GM21619 (cell line): ENCODE results near the gene WFDC11.
"Not testable (repeated sequence)": the region's sequence is repeated elsewhere in the genome, so short reads cannot be mapped to it uniquely, and the experiment has no call there.

Experiments used
- ATAC-seq: cut with Tn5 transposase; IDR thresholded peaks from one replicate; pipeline ENCODE4 v1.9.1; 2021; ENCODE audit not compliant: unreplicated experiment

The WFDC11 gene

GRCh38 chr20:45670139-45670538 lies at the start of gene WFDC11:
WFDC11 (minus strand) TSS chr20:45670239; CDS start chr20:45650600, 19,639 bp downstream.
- ATAC-seq = no peak

GRCh38 chr20:45716141-45716688 lies 46.2 kb upstream of the WFDC11 start:
- not testable (repeated sequence) for ATAC-seq

GRCh38 chr20:45704969-45705637 lies 35.1 kb upstream of the WFDC11 start, which contains the start of gene WFDC10B:
WFDC10B (minus strand) TSS chr20:45705019; CDS start chr20:45685992, 19,027 bp downstream.
- no peak for ATAC-seq

- ATAC-seq = no peak
Measured at GRCh38 chr20:45701873-45702272, 31.8 kb upstream of the WFDC11 start, which contains the start of gene WFDC13. WFDC13 (plus strand) TSS chr20:45702038; CDS start chr20:45702124, 86 bp downstream.

GRCh38 chr20:45701104-45701503 lies 31.1 kb upstream of the WFDC11 start:
- ATAC-seq = no peak

- ATAC-seq = no peak
Measured at GRCh38 chr20:45695496-45695895, 25.5 kb upstream of the WFDC11 start.

- ATAC-seq = not testable (repeated sequence)
Measured at GRCh38 chr20:45693346-45693745, 23.3 kb upstream of the WFDC11 start.

GRCh38 chr20:45685896-45686295 lies 15.9 kb upstream of the WFDC11 start:
- no peak for ATAC-seq

GRCh38 chr20:45679650-45680049 lies 9.6 kb upstream of the WFDC11 start:
- ATAC-seq = no peak

- no peak for ATAC-seq
Measured at GRCh38 chr20:45672765-45673164, 2.7 kb upstream of the WFDC11 start.

GRCh38 chr20:45657038-45657437 lies 13.0 kb downstream of the WFDC11 start:
- ATAC-seq = not testable (repeated sequence)

GRCh38 chr20:45651726-45652125 lies 18.3 kb downstream of the WFDC11 start:
- ATAC-seq = not testable (repeated sequence)

- ATAC-seq = no peak
Measured at GRCh38 chr20:45649312-45649863, 20.7 kb downstream of the WFDC11 start.

GRCh38 chr20:45647441-45648050 lies 22.5 kb downstream of the WFDC11 start:
- ATAC-seq = no peak

GRCh38 chr20:45646875-45647274 lies 23.2 kb downstream of the WFDC11 start:
- ATAC-seq = no peak

- ATAC-seq = not testable (repeated sequence)
Measured at GRCh38 chr20:45645869-45646268, 24.2 kb downstream of the WFDC11 start.

- ATAC-seq = not testable (repeated sequence)
Measured at GRCh38 chr20:45641076-45641475, 29.0 kb downstream of the WFDC11 start.

- ATAC-seq = no peak
Measured at GRCh38 chr20:45639687-45640086, 30.4 kb downstream of the WFDC11 start.

- ATAC-seq = no peak
Measured at GRCh38 chr20:45636513-45636912, 33.5 kb downstream of the WFDC11 start.

- ATAC-seq = no peak
Measured at GRCh38 chr20:45631184-45631583, 38.9 kb downstream of the WFDC11 start, which contains the start of gene WFDC9. WFDC9 (minus strand) TSS chr20:45631284; CDS start chr20:45610181, 21,103 bp downstream.

- no peak for ATAC-seq
Measured at GRCh38 chr20:45630371-45630770, 39.7 kb downstream of the WFDC11 start.
